GM12874 (cell line): ENCODE measurements around the gene SLC43A2.

Experiments used
- TF ChIP-seq, protein P1 (sequence below): IDR thresholded peaks from 2 replicates; pipeline ENCODE4 v1.5.1; 2011; ENCODE audit warnings: low read depth, mild to moderate bottlenecking, control low read depth, low read length, moderate library complexity; ENCODE audit not compliant: insufficient read depth

Gene SLC43A2

DNA sequence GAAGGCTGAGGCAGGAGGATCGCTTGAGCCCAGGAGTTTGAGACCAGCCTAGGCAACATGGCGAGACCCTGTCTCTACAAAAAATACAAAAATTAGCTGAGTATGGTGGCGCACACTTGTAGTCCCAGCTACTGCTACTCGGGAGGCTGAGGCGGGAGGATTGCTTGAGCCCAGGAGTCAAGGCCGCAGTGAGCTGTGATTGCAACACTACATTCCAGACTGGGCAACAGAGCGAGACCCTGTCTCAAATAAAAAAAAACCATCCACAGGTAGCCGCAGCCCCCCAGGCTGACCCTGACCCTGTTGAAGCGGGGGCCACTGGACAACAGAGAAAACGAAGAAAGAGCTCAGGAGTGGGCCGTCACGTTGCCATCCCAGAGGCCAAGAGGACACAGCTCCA lies 4.0 kb downstream of the SLC43A2 start:
- TF ChIP-seq, protein P1, sequence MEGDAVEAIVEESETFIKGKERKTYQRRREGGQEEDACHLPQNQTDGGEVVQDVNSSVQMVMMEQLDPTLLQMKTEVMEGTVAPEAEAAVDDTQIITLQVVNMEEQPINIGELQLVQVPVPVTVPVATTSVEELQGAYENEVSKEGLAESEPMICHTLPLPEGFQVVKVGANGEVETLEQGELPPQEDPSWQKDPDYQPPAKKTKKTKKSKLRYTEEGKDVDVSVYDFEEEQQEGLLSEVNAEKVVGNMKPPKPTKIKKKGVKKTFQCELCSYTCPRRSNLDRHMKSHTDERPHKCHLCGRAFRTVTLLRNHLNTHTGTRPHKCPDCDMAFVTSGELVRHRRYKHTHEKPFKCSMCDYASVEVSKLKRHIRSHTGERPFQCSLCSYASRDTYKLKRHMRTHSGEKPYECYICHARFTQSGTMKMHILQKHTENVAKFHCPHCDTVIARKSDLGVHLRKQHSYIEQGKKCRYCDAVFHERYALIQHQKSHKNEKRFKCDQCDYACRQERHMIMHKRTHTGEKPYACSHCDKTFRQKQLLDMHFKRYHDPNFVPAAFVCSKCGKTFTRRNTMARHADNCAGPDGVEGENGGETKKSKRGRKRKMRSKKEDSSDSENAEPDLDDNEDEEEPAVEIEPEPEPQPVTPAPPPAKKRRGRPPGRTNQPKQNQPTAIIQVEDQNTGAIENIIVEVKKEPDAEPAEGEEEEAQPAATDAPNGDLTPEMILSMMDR: no peak

DNA sequence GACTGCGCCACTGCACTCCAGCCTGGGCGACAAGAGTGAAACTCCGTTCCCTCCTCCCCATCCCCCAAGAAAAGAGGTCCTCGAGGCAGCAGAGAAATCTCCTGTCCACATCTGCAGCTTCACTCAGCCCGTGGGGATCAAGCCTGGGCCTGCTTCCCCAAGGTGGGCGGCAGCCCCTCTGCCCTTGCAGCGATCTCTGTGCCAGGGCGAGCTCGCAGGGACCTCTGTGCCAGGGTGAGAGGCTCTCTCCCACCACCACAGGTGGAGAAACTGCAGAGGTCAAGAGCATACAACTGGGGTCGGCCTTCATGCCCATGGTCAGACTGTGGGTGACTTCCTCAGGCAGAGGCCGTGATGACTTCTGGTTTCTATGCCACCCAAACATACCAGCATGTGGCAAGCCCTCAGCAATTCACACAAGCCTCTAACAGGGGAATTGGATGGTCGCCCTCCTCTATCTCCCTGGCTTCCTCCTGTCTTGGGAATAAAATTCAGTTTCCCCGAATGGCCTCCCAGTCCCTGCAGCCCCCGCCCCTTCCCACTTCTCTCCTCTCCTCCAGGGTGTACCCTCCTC lies 5.5 kb downstream of the SLC43A2 start:
- TF ChIP-seq, protein P1: no peak

DNA sequence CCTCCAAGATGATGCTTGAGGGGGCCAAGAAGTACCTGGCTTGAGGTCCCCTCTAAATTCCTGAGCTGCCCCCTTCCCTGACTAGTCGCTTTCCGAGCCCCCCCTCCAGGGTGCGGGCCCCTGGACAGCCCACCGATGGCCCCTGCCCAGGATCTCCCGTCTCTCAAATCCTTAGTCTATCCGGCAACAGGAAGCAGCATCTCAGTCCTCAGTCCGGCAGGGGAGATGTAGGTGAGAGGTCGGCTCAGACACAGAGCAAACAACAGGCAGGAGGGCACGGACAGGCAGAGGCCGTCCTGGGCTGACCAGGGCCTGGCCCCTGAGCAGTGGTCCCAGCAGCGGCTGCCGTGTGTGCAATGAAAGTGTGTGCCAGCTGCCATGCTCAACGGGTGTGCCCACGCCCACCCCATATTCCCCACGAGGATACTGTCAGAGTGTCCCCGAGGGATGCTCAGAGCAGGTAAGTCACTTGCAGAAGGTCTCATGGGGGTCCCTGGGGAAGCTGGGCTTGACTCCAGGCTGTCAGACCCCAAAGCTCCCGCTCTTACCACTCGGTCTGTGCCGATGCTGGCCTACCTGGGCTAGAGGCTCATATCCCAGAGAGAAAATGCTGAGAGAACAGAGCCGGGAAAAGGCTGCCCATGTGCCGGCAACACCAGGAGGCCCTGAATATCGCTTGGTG lies 7.2 kb downstream of the SLC43A2 start:
- TF ChIP-seq, protein P1: no peak

DNA sequence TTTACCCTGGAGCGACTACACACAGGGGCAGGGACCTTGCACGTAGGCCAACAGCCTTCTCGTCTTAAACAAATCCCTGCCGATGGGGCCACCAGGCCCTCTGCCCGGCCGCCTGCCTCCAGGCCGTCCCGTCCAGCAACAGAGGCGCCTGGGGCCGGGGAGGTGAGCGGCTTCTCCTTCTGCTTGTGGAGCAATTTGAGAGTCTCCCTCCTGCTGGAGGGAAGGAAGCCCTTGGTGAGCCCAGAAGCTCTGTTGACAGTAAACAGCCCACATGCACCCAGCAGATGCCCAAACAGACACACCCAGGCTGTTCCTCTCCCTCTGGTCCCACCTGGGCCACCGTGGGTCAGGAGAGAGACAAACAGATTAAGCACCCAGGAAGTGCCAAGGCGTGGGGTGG lies 8.1 kb downstream of the SLC43A2 start:
- TF ChIP-seq, protein P1: no peak

DNA sequence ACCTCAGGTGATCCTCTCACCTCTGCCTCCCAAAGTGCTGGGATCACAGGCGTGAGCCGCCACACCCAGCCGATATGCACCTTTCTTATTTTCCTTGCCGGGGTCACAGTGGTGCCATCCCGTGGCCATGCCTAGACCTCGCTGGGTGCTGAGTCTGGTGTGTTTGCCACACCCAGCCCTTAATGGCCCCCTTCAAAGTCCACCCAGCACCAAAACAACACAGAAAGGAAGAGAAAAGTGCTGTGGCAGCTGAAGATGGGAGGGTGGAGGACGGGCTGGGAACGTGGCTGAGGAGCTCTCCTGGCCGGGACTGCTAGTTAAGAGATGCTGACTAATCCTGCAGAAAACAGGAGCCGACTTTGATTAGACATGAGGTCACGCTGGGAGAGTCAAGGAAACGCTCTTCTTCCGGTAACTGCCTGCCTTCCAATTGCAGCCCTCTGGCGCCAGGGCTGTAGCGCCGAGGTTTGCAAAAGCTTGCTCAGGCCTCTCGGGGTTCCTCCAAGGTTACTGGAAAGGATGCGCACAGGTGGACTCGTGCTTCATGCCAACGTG lies 10.9 kb downstream of the SLC43A2 start:
- TF ChIP-seq, protein P1: no peak

DNA sequence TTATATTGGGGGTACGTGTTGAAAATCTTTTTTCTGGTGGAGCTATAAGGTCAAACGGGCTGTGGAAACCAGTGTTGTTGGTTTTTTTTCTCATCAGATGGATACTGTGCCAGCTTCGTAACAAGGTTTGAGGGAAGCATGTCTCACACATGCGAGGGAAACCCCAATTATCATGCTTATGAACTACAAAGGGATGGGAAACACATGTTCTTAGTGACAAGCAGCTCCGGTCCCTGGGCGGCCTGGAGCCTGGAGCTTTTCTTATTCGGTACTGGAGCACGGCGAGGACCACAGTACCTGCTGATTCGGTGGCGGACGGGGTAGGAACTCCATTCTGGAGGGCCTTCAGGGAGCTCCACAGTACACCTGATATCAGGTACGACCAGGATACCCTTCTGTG lies 12.5 kb downstream of the SLC43A2 start:
- TF ChIP-seq, protein P1: no peak

DNA sequence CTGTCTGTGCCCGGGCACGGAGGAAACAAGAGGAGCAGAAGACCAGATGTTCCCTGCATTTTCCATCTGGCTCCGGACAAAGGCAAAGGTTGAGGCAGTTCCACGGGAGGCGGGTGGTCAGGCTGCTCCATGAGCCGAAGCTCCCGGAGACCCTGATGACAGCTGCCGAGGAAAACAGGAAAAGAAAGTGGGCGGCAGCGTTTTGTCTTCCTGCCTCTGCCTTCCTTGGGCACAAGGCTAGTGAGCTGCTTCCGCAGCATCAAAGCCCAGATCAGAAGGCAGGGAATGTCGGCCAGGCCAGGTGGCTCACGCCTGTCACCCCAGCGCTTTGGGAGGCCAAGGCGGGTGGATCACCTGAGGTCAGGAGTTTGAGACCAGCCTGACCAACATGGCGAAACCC lies 16.2 kb downstream of the SLC43A2 start:
- TF ChIP-seq, protein P1: no peak
